HG02759 (cell line): Measurements from ENCODE around the gene AFMID.
"Not testable (repeated sequence)": the region's sequence is repeated elsewhere in the genome, so short reads cannot be mapped to it uniquely, and the experiment has no call there.

Source experiments
- ATAC-seq: cut with Tn5 transposase; IDR thresholded peaks from one replicate; pipeline ENCODE4 v1.9.1; 2021; ENCODE audit warnings: mild to moderate bottlenecking, moderate library complexity; ENCODE audit not compliant: unreplicated experiment

Gene AFMID

DNA sequence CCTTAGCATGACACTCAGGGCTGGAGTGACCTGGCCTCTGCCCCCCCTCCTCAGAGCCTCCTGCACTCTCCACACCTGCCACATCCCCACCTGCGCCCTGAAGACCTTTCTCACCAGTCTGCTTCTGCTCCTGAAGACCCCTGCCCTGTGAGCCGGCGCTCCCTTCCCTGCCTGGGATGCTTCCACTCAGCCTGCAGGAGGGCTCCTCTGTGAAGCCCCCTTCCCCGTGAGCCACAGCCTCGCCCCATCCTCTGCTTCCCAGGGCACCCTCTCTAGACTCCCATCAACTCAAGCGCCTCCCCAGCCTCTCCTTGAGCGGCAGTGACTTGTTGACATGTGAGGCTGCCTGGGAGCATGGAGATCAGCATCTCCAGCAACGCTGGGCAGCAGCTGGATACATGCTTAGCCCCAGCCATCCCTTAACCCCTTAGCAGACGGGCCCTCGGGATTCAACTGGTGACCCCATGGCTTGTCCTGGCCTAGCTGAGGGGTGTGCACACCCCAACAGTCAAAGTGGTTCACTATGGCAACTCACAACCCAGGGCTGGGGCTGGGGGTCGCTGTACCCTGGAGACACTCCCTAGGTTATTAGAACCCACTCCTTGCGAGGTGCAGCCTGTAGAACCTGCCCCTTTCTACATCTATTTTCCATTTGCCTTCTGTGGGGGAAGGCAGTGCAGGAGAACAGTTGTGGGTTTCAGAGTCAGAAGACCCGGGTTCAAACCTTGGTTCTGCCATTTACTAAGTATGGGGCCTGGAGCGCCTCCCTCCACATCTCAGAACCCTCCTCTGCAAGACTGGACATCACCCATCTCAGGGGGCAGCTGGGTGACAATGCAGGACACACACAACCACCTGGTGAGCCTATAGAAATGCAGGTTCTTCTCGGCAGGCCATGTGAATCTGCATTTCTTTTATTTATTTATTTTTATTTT lies 65.8 kb downstream of the AFMID start:
- no peak for ATAC-seq

DNA sequence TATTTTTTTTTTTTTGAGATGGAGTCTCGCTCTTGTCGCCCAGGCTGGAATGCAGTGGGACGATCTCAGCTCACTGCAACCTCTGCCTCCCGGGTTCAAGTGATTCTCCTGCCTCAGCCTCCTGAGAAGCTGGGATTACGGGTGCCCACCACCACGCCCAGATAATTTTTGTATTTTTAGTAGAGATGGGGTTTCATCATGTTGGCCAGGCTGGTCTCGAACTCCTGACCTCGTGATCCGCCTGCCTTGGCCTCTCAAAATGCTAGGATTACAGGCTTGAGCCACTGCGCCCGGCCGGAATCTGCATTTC lies 66.4 kb downstream of the AFMID start:
- not testable (repeated sequence) for ATAC-seq

DNA sequence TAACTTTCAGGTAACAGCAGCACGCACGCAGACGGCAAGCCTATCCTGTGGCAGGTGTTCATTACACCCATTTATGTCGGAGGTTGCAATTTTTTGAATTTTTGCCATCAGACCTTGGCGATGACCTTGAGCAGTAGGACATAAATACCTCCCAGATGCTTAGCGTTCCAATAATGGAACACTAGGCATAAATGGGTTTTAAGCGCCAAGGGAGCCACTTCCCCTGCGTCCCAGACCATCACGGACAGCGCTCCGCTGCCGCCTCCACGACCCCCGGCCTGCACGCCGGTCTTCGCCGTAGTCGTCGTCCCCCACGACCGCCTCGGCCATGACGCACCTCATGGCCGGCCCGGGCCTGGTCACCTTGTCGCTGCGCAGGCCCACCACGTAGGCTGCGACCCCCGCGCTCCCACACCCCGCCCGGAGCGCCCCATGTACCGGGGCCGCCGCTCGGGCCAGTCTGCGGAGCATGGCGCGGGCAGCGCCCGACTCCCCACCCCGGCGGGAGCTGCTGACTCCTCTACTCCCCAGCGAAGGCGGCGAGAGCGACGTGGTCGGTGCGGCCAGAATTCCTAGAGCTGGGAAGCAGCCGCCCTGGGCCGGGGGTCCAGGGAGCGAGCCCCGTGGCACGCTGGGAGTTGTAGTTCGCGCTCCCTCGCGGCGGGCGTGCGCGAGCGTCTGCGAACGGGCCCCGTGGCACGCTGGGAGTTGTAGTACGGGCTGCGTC lies 66.9 kb downstream of the AFMID start:
- peak; percentile 64 for ATAC-seq

DNA sequence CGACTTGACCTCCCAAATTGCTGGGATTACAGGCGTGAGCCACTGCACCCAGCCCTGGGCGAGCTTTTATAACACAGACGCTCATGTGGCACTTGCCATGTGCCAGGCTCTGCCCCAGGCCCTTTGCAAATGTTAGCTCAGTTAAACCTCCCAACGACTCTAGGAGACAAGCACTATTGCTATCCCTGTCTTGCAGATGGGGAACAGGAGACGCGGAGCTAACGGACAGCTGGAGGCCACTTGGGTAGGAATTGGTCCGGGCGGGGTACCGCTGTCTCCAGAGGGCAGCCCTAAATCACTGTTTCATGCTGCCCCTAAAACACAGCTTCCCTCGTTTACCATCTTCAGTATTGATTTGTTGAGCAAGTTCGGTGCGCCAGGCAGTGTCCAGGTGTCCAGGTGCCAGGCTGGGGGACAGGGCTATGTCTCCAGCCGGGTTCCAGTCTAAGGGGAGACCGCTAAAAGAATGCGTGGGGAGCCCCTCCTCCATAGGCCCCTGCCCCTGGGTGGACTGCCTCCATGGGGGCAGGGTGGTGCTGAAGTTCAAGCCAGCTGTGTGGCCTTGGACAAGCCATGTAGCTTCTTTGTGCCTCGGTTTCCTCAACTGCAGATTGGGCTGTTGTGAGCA lies 68.0 kb downstream of the AFMID start:
- no peak for ATAC-seq

DNA sequence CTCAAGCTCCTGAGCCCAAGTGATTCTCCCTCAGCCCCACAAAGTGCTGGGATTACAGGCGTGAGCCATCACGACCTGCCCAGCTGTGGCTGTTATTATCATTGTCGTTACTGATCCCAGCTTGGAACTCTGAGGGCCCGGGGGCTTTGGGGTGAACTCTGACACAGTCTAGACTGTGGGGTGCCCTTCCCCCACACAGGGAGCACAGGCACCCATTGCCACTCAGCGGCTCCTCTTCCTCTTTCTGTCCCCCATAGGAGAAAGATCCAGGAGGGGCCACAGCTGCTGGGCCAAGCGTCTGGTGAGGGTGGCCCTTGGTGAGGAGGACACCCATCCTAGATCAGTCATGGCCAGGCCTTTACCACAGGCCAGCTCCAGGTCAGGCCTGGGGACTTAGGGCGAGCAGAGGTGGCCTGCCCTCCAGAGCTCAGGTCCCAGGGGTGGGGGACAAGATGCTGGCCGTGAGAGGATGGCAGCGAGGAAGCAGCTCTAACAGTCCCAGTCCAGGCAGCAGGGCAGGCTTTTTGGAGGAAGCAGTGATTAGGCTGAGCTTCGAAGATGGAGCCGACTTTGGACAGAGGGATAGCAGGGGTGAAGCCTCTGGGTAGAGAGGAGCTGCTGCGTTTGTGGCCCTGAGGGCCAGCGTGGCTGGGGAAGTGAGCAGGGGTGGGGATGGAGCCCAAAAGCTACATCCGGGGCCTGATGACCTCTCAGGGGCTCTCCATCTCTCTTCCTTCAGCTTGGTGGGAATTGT lies 69.0 kb downstream of the AFMID start:
- no peak for ATAC-seq

DNA sequence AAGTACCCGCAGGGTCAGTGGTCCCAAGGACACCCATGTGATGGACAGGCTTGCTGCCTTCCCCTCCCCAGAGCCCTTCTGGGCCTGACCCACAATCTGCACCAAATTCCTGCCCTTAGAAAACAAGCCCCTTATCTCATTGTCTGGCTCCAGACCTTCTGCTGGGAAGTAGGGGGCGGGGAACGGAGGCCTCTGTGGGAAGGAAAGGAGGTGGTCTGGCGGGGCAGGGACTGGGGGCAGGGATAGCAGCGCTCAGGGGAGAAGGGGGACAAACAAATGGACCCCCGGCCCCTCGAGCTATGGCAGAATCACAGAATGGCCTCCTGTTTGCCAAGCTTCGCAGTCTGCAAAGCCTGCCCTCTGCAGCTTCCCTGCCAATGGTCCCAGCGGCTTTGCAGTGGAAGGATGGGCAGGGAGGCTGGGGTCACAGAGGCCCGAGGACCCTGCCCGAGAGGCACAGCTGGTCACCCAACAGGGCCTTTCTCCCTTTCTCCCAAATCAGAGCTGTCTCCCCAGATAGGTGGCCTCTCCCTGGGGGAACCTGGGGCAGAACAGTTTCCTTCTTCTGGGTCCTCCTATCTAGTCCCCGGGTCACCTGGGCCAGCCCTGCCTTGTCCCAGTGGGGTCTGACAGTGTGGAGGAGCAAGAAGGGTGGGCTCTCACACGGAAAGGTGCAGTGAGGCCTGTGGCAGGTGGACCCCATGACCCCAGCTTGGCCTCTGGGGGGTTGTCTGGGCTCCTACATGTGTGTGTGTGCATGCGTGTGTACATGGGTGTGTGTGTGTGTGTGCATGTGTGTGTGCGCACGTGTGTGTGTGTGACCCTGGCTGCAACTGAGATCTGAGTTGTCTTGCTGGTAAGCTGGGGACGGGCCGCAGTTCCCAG lies 69.8 kb downstream of the AFMID start:
- ATAC-seq, result no peak
